ENCODE measurements around the gene MUC3A.
"Not testable (repeated sequence)": the region's sequence is repeated elsewhere in the genome, so short reads cannot be mapped to it uniquely, and the experiment has no call there.

The MUC3A gene

GRCh38 chr7:100911484-100911883, 37.9 kb upstream of the MUC3A start:
- no peak overlapping the region for H3K4me3 ChIP-seq (ENCODE audit: low read depth, low read length)
- TF ChIP-seq CTCF (IDR thresholded peaks at IDR 0.05; ENCODE audit: low read depth, low read length): no peak
- in situ Hi-C loops (cut with HindIII; ENCODE audit: low sequenced_read_pairs): no loop called here
- DNase-seq (ENCODE audit: low read depth, low spot score): no peak

- no peak for DNase-seq (ENCODE audit: low read depth, low spot score)
- TF ChIP-seq CTCF (IDR thresholded peaks at IDR 0.05; ENCODE audit: low read depth, low read length): no peak
- in situ Hi-C loops (cut with HindIII; ENCODE audit: low sequenced_read_pairs): no loop called here
- H3K4me3 ChIP-seq (ENCODE audit: low read depth, low read length): no peak overlapping the region
Observed at GRCh38 chr7:100914208-100914878, 35.0 kb upstream of the MUC3A start.

- H3K4me3 ChIP-seq (ENCODE audit: low read depth, low read length): no peak overlapping the region
- no peak for TF ChIP-seq CTCF (IDR thresholded peaks at IDR 0.05; ENCODE audit: low read depth, low read length)
- in situ Hi-C loops (cut with HindIII; ENCODE audit: low sequenced_read_pairs): no loop called here
- no peak for DNase-seq (ENCODE audit: low read depth, low spot score)
Observed at GRCh38 chr7:100914879-100915447, 34.4 kb upstream of the MUC3A start.

GRCh38 chr7:100919335-100919734, 30.0 kb upstream of the MUC3A start:
- in situ Hi-C loops (cut with HindIII; ENCODE audit: low sequenced_read_pairs); DNase-seq (ENCODE audit: low read depth, low spot score): not testable (repeated sequence)

GRCh38 chr7:100919779-100920437, 29.4 kb upstream of the MUC3A start:
- in situ Hi-C loops (cut with HindIII; ENCODE audit: low sequenced_read_pairs); H3K4me3 ChIP-seq (ENCODE audit: low read depth, low read length); DNase-seq (ENCODE audit: low read depth, low spot score): not testable (repeated sequence)

More at GRCh38 chr7:100919335-100919734, 30.0 kb upstream of the MUC3A start:
- H3K4me3 ChIP-seq (ENCODE audit: low read depth, low read length): not testable (repeated sequence)

GRCh38 chr7:100921039-100921438, 28.3 kb upstream of the MUC3A start:
- in situ Hi-C loops (cut with HindIII; ENCODE audit: low sequenced_read_pairs): no loop called here
- no peak for TF ChIP-seq CTCF (IDR thresholded peaks at IDR 0.05; ENCODE audit: low read depth, low read length)

GRCh38 chr7:100923616-100924015, 25.7 kb upstream of the MUC3A start:
- DNase-seq (ENCODE audit: low read depth, low spot score); in situ Hi-C loops (cut with HindIII; ENCODE audit: low sequenced_read_pairs); H3K4me3 ChIP-seq (ENCODE audit: low read depth, low read length): not testable (repeated sequence)

More at GRCh38 chr7:100921039-100921438, 28.3 kb upstream of the MUC3A start:
- no peak overlapping the region for H3K4me3 ChIP-seq (ENCODE audit: low read depth, low read length)
- DNase-seq (ENCODE audit: low read depth, low spot score): no peak

GRCh38 chr7:100929808-100930174, 19.5 kb upstream of the MUC3A start:
- in situ Hi-C loops (cut with HindIII; ENCODE audit: low sequenced_read_pairs): no loop called here

More at GRCh38 chr7:100929808-100930174, 19.5 kb upstream of the MUC3A start:
- no peak for DNase-seq (ENCODE audit: low read depth, low spot score)
- no peak for TF ChIP-seq CTCF (IDR thresholded peaks at IDR 0.05; ENCODE audit: low read depth, low read length)
- no peak overlapping the region for H3K4me3 ChIP-seq (ENCODE audit: low read depth, low read length)
